GM12892 (cell line): ENCODE results near the gene CDKL1.

Source experiments
- POLR2A ChIP-seq: IDR thresholded peaks from 2 replicates; pipeline ENCODE4 v1.6.1; 2011; ENCODE audit warnings: low read depth, low read length, control low read depth
- POLR2AphosphoS5 ChIP-seq: IDR thresholded peaks from 2 replicates; pipeline ENCODE4 v1.6.1; 2011; ENCODE audit warnings: low read depth, low read length, control low read depth

- no peak for TF ChIP-seq POLR2AphosphoS5
- no peak for TF ChIP-seq POLR2A
These were observed 35.8 kb downstream of the CDKL1 start for GRCh38 chr14:50360851-50361250.
